ENCODE data around the gene LAMA5.

The LAMA5 gene

DNA sequence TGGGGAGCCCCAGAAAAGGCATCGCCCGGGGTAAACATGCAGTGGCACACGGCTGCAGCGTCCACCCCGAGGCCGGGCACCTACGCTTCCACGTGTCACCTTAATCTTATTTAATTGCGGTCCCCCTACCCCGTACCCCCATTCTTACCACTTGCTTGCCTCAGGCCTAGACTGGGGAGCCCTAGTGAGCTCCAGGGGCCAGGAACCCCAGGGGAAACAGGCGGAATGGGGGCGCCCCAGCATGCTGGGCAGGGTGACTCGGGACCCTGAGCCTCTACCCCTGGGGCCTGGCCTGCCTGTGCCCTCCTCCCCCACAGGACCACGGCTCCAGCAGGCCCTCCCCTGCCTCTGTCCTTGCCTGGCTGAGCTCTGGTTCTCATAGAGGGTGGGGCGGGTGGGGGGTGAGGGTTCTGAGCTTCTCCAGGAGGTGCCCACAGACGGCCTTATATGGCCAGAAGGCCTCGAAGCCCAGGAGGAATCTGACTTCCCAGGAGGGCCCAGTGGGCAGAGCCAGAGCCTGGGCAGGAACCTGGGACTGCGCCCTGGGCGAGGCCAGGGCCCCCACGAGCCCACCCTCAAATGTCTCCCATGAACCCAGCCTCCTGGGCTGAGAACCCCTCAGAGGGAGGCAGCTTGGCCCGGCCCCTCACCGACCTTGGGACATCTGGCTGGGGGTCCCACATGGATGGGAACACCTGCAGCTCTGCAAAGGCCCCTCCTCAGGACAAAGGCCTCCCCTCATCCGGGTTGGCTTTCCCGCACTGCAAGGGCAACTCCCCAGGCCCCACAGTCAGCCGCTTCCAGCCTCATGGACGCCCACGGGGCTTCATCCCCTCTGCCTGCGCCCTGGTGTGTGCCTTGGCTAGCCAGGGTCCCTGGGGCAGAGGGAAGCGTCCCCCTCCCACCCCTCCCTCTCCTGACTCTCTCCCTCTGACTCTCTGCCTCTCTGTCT, 5.2 kb upstream of the LAMA5 start:
- DNase-seq (ENCODE audit: low read depth in 2 of 2), result no peak

DNA sequence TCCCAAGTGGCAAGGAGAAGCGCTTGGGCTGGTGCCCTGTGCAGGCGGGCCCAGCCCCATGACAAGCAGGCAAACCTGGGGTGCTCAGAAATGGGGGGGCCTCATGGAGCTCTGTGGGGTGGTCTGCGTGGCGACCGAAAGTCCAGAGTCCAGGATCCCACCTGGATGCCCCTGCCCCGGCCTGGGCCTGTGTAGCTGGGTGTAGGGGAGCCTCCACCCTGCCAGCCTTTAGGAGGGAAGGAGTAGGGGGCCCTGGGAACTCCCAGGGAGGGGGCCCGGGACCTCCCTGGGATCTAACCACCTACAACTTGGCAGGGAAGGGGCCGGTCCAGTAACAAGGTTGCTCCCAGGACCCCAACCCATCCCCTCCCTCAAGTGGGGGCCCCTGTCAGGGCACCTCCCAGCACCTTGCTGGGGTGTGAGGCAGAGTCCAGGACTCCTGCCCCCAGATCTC, 4.5 kb upstream of the LAMA5 start:
- no peak for DNase-seq (ENCODE audit: low read depth in 2 of 2)

DNA sequence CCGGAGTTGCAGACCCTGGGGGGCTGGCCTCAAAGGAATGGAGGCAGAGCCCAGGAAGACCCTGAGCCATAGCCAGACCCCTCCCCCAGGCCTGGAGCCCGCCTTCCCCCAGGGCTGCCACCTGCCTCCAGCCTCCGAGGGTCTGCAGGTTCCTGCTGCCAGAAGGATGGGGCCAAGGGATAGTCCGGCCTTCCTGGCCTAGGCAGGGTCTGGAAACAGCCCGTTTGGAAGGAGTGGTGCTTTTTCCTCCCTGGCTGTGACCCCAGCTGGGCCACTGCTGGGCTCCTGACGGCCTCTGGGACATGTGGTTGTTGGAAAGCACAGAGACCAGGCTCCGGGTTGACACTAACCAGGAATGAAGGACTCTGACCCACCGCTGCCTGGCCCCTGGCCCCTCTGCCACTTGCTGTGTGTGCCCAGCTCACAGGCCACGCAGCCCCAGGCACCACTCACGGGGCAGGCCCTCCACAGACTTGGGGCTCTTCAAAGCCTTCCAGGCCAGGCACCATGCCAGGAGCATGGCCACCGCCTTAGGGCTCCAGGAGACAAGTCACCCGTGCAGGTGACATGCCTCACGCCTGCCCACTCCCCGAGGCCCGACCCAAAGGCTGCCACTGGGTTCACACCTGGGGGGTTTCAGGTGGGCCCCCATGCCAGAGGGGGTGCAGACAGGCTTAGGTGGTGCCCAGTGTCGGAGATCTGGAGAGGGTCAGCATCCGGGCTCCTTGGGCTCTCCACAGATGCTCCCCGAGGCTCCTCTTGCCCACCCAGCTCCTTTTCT, 3.9 kb upstream of the LAMA5 start:
- DNase-seq (ENCODE audit: low read depth in 2 of 2), result no peak

DNA sequence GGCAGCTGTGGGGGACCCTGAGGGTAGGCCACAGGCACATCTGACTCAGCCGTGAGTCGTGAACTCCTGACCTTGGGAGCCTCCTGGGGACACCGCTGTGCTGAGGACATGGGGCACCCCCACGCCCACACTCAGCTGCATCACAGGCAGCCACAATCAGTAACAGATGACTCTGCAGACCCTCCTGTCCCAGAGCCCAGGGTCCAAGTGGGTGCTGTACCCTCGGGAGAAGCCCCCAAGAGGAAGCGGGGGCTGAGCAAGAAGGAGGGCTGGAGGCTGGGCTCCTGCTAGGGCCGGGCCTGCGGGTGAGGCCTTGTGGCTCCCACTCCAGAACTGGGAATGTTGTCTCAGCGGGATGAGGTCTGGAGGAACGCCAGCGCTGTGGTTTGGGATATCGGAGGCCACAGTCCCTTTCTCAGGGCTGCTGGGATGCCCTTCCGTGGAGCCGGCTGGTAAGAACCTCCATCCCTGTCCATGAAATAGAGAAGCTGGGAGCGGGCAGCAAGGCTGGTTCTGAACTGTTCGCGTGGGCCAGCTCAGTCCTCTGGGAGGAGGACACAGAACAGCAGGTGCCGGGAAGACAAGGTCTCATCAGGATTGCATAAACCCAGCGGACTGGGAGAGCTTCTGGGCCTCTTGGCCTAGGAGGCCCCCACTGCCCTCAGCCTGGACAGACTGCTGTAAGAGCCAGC, 3.1 kb upstream of the LAMA5 start:
- DNase-seq (ENCODE audit: low read depth in 2 of 2), result peak; percentile 61 to 63

DNA sequence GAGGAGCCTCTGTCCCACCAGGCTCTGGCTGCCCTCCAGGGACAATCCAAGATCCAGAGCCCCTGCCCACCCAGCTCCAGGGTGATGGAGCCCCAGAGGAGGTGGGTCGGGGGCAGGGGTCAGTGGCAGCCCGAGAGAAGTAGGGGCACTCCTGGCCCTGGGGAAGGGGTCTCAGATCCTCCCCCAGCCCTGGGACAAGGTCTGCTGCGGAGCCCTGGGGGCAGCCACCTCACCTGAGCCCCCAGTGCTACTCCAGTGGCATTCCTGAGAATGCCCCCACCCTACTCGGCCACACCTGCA, 2.7 kb upstream of the LAMA5 start:
- no peak for DNase-seq (ENCODE audit: low read depth in 2 of 2)

DNA sequence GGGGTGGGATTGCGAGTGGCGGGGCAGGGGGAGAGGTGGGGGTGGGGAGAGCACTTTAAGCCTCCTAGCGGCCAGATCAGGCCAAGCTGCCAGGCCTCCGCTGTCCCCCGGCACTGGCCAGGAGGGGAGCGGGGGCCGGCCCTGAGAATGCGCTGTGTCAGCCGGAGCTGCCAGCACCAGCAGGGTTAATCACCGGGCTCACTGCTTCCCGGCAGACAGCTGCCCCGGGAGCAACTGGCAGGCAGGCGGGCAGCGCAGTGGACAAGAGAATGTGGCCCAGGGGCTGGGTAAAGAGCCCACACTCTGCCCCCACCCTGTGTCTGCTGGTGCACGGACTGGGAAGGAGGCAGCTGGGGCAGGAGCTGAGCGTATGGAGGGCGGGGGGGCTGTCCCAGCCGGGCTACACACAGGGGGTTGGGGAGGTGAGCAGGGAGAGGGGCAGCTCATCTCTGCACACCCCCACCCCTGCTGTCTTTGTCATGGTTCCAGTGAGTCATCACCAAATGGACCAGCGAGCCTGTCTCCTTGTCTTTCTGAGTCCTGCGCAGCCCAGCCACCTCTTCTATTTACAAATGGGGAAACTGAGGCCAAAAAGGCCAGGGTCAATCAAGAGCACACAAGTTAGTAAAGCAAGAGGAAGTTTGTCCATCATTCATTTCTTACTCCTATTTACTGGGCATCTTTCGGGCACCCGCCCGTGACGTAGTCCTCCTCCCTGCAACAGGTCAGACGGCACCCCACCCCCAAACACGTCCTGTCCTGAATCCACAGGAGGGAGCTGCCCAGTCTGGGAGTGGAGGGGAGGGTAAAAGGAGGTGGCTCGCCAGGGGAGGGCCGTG, 2.1 kb upstream of the LAMA5 start:
- DNase-seq (ENCODE audit: low read depth in 2 of 2), result no peak

DNA sequence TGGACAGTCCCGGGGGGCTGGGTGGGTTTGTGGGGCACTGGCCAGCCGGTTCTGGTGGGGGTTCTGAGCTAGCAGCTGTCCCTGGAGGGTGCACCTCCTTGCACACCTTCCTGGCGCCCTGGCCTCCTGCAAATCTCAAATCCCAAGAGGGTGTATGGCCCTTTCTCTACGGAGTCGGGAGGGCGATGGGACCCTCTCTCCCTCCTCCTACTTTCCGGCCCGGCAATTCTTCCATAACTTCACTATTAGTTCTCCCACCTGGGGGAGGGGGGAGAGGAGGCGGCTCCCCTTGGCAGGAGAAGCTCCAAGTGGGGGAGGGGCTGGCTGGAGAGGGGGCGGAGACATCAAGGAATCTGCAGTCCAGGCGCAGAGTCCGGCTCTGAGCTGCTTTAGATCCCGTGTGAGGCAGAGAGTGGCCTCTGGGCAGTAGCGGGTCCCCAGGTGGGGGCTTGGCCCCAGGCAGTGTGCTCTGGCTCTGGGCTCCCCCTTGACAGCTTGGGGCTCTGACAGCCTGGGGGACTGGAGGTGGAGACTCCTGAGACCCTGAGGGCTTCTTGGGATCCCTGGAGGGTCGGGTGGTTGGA, 1.4 kb upstream of the LAMA5 start:
- no peak for DNase-seq (ENCODE audit: low read depth in 2 of 2)

DNA sequence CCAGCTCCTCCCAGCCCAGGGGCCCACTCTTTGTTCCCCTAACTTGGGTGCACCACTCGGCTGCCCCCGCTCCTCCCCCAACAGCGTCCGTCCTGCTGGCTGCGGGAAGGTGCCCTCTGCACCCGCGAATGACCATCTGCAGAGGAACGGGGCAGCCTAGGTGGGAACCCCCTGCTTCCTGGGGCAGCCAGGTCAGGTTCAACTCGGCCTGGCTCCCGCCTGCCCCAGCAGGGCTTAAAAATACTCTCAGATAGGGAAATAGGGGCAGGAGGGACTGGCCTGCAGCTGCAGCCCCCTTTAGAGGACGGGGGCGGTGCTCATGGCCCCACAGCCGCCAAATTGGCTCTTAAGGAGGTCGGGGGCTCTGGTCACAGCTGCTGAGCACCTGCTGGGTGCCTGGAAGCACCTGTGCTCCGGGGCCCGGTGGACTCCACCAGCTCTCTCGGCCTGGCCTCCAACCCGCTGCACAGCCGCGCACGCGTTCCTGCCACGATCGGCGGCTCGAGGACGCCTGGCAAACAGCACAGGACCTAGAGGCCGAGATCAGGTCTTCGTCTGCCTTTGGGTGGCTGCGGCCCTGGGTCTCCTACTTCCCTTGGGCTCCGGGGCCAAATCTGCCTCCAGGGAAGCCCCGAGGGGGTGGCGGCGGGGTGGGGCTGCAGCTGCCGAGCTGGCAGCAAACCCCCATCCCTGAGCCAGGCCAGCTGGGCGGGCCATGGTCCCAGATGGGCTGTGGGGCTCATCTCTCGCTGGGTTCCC, 700 bp upstream of the LAMA5 start:
- DNase-seq (ENCODE audit: low read depth in 2 of 2), result no peak

DNA sequence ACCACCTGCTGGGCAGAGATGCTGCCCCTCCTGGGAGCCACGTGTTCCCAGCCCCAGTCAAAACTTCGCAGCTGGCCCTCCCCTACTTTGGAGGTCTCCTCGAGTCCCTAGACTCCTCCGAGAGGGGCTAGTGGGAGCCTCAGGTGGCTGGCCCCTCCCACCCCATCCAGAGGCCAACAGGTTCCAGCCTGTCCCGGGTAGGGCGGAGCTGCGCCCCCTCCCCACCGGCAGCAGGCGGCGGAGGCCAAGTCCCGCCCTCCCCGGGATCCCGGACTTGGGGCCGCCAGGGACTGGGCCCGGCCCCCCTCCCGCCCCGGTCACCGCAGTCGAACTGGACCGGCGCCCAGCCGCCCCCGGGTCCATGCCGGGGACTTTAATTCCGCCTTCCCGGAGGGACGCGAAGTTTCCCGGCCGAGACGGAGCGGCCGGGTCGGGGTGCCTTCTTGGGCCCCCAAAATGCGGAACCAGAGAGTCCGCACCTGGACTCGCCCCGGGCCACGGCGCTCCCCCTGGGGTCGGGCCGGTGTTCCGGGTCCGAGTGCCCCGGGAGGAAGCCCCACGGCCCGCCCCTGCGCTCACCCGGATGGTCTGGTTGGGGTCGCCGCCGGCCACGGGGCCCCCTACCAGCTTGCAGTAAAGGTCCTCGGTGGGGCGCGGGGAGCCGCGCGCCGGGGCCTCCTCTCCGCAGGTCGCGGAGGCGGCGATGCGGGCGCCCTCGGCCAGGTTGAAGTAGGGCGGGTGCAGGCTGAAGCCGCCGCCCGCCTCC, 559 bp downstream of the LAMA5 start:
- no peak for DNase-seq (ENCODE audit: low read depth in 2 of 2)

DNA sequence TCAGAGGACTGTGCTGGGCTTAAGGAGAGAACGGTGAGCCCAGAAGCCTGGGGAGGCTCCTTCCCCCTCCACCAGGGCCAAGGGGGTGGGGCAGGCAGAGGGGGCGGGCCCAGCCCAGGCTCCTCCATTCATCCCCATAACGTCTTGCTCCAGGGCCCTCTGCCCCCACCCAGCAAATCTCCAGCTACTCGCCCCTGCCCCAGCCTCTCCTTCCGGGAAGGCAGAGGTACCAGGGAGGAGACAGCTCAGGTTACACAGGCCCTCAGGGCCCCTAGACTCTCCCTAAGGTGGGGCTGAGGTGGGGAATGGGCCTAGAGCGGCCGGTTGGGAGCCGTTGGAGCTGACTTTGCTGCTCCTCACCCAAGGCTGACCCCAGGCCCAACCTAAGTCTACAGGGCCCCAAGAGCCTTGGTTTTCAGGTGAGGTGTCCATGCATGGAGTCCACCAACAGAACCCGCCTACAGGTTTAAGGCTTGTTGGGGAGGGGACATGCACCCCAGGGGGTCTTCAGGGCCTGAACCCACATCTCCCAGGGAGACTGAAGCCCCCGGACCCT, 1.2 kb downstream of the LAMA5 start:
- DNase-seq (ENCODE audit: low read depth in 2 of 2), result no peak

DNA sequence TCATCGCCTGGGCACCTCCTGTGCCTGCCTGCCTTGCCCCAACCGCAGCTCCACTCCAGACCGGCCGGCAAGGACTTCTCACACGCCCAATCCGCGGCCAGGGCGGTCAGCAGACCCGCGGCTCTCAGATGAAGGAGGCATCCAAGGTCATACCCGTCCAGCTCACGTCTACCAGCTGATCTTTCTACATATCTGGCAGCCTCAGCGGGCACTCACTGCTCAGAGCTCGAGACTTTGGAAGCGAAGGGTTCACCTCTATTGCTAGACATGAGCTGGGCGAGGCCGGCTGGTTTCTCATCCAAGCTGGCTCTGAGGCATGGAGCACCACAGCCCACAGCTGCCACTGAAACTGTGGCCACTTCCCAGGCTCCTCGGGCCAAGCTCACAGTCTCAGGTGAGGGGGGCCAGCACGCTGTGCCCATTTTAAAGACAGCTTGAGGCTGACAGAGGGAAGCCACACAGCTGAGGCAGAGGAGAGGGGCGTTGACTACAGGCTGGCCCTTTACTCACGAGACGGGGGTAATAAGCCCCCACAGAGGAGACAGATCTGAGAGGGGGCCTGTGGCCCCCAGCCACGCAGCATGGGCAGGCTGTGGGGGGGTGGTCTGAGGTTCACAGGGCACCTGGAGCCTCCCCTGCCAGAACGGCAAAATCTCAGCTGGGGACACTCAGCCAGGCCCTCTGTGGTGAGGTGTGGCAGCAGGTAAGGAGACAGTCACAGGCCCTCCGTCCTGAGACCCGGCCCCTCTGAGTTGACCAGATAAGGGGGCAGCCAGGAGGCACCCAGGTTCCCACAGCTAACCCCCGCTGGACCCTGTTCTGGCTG, 2.0 kb downstream of the LAMA5 start:
- DNase-seq (ENCODE audit: low read depth in 2 of 2), result no peak

DNA sequence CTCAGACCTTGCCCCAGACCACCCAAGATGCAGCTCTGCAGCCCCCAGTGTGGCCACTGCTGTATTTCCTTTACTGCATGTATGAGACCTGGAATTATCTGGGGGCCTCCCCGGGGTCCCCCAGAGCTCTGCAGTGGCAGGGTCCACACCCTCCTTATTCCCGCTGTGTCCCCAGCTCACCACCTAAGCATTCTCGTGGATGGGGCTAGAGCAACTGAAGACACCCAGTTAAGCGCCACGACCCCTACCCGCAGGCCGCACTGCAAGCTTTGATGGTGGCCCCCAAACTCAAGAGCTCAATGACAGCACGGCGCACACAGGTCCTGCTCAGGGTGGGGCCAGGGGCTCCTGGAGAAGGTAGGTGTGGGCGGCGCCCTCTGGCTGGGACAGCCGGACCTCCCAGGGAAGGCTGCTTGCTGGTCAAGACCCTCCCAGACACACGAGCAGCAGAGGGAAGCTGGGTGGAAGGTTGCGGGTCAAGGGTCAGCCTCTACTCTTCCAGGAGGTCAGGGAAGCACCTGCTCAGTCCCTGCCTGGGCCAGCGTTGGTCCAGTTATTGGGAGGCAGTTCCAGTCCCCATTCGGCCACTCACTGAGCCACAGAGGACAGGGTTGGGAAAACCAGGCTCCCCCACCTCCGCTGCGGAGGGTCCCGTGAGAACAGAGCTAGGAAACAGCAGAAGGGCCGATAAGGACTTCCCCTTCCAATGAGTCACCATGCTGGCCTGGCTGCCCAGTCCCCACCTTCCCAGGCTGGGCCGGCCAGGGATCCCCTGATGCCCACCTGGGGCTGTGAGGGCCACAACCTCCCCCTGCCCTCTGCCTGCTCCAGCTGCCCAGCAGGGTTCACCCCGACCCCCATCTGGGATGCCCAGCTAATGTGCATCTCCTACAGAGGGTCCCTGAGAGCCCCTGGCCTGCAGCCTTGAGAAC, 2.9 kb downstream of the LAMA5 start:
- no peak for DNase-seq (ENCODE audit: low read depth in 2 of 2)

DNA sequence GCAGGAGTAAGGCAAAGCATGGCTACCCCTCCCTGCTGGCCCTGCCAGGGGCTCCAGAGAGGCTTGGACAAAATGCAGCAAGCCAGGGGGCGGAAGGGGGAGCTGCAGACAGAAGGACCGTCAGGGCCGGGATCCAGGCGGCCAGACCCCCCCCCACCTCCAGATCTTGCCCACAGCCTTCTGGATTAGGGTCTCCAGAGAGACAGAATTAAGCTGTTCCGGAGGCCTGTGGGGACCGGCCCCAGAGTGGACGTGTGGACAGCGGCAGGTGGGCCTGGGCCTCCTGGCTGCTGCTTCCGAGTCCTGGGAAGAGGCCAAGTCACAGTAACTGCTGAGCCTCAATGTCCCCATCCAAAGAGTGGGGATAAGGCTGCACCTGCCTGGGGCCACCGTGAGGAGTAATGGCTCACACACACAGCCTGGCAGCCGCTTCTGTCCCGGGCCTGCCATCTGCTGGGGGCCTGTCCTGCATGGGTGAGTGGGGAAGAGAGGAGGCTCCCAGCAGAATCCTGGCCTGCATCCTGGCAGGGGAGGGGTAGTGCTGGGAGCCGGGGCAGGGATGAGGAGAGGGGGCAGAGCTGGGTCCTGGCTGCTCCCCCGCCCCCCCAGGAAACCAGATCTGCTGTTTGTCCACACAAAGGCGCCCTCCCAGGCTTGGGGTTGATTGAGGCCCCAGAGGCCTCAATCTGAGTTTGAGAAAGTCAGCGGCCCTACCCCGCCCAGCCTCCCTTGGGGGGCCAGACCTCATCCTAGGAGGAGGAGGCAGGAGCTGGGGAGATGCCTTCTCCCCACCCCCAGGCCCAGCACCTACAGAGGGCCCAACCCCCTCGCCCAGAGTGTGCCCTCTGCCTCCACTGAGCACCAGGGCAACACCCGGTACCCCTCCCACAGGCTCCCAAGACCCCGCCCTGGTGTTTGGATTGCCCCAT, 3.9 kb downstream of the LAMA5 start:
- no peak for DNase-seq (ENCODE audit: low read depth in 2 of 2)

DNA sequence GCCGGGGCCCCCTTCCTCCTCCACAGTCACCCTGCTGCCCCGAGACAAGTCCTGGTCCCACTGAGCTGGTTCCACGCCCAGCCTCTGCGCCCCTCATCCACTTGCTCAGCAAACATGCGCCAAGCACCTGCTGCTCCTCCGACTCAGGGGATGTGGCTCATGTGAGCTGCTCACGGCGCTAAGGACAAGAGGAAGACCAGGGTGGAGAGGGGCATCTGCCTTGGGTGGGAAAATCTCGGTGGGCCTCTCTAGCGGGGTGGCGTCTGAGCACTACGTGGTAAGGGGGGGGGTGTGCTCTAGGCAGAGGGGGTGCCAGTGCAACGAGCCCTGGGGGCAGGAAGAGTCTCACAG, 4.5 kb downstream of the LAMA5 start:
- no peak for DNase-seq (ENCODE audit: low read depth in 2 of 2)

DNA sequence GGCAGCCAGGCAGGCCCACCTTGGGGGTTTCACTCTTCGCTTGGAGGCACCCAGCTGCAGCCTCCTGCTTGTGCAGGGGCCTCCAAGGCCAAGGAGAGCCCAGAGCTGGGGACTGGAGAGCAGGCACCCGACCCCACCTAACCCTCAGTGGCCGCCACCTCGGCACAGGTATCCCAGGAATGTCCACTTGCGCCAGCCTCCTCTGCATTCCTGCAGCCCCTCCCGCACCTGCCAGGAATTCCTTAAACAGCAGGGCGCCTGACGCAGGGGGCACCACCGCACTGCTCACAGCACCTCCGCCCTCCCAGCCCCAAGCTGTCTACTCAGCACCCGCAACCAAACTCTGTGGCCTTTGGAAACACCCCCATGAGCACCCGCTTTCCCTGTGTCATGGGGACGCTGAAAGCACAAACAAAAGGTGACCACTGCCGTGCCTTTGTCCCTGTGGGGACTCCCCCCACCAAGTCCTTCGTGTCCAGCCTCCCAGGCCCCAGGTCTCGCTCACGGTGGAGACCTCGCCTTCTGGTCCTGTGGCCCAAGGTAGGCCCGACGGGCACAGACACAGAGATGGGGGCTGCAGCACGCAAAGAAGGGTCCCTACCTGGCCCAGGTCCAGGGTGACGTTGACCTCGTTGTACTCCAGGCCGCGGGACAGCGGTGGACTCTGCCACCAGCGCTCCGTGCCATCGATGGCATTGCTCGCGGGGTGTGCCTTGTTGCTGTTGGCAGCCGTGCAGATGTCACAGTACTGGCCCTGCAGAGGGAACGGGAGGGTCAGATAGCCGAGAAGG, 5.1 kb downstream of the LAMA5 start:
- no peak for DNase-seq (ENCODE audit: low read depth in 2 of 2)
